Heart right ventricle (tissue), 16 donors: Measurements from ENCODE around the gene C12orf42. TPM values are rescaled to one million over a fixed set of nuclear protein-coding genes. Genes with fewer than 3 reads are reported as not detected.

Experiments
- ATAC-seq, 8 donors: fragments of 200-7000 bp; cut with Tn5 transposase; one replicate each; pipeline ENCODE4 v1.9.1; 2020; ENCODE audit warnings: mild to moderate bottlenecking in 8 of 8, moderate library complexity in 8 of 8, moderate number of reproducible peaks in 1 of 8
- DNase-seq, 2 donors: peaks; one replicate each; pipeline ENCODE4 v3.0.0-alpha.2; 2020
- H3K27ac ChIP-seq, 10 donors: fragments of 200-600 bp; sonication (generic) in 2 of 10; one replicate each; pipeline versions ENCODE4 v1.5.0 to v1.8.0; 2020 to 2022; ENCODE audit warnings: mild to moderate bottlenecking in 3 of 10
- H3K27me3 ChIP-seq, 7 donors: fragments of 200-600 bp; one replicate each; pipeline ENCODE4 v1.8.0; 2021 to 2022; ENCODE audit warnings: mild to moderate bottlenecking in 2 of 7
- H3K36me3 ChIP-seq, 9 donors: fragments of 200-600 bp; sonication (generic) in 1 of 9; one replicate each; pipeline versions ENCODE4 v1.5.0 to v1.8.0; 2020 to 2022; ENCODE audit warnings: mild to moderate bottlenecking in 2 of 9
- H3K4me1 ChIP-seq, 9 donors: fragments of 200-600 bp; sonication (generic) in 1 of 9; one replicate each; pipeline versions ENCODE4 v1.5.0 to v1.8.0; 2020 to 2022; ENCODE audit warnings: mild to moderate bottlenecking in 4 of 9
- H3K4me3 ChIP-seq, 10 donors: fragments of 200-600 bp; sonication (generic) in 2 of 10; one replicate each; pipeline versions ENCODE4 v1.5.0 to v1.8.0; 2020 to 2022; ENCODE audit warnings: mild to moderate bottlenecking in 7 of 10, moderate library complexity in 2 of 10
- H3K9me3 ChIP-seq, 11 donors: fragments of 200-600 bp in 10 of 11; sonication (generic) in 2 of 11; one replicate each; pipeline versions ENCODE4 v1.5.0 to v1.8.0; 2013 to 2022; ENCODE audit warnings: mild to moderate bottlenecking in 2 of 11, control low read depth in 1 of 11, moderate library complexity in 1 of 11
- whole genome bisulfite sequencing, 2 donors: extraction: QIAGEN DNeasy Blood & Tissue Kit; methylation state at CpG; one replicate each; pipeline ENCODE4 v1.1.7; 2013; ENCODE audit warnings: inconsistent platforms in 1 of 2; 5-methylcytosine and 5-hydroxymethylcytosine counted together
- intact Hi-C, 10 donors: fragments of 100-400 bp; cut with DNase I; formaldehyde crosslinking; loops; one replicate each; pipeline versions ENCODE4 v1.11.1 to v1.14.2; 2022
- polyA plus RNA-seq, 2 donors: library from polyadenylated mRNA; stranded (reverse); fragments of 200-250 nt; gene quantifications; one replicate each; pipeline ENCODE4 v1.2.3, GENCODE V29; 2013
- total RNA-seq, 10 donors: library from RNA; stranded (reverse); fragmentation: NEBNext Ultra II Directional in 3 of 10; extraction: Animal tissue kit (Norgen Biotek cat#: 25700) in 3 of 10; gene quantifications; one replicate each; pipeline versions ENCODE4 v1.2.1 to v1.2.4, GENCODE V29; 2021 to 2023
- TF ChIP-seq, protein P1 (sequence below), 9 donors: fragments of 200-600 bp; sonication (generic) in 2 of 9; IDR thresholded peaks; one replicate each; pipeline versions ENCODE4 v1.5.0 to v1.8.0; 2021 to 2022; ENCODE audit warnings: antibody characterized with exemption in 9 of 9, mild to moderate bottlenecking in 5 of 9, moderate library complexity in 1 of 9
- donor health status: Arrhythmogenic right ventricular cardiomyopathy.
- donor health status: ischemic (EF 13 %, LVEDD 7.1; RV severe dilation, severe dysfunction).
- donor health status: healthy with polysubstance abuse.
- donor health status: DM: no; HTN: yes; CAD: no.
- donor health status: DM: no; HTN: no; CAD: no.
- donor health status: ischemic (EF 25% LVEDD 6.9; RV normal size, moderate dysfunction).
- donor health status: ischemic (EF 25% LVEDD 5.7; RV mildly dilated, moderate dysfunction).
- donor health status: healthy.
- donor health status: DM: yes; HTN: yes; CAD: no.
- donor health status: Ischemic cardiomyopathy.
- donor health status: ischemic (EF 35%, LVEDD 5.7; RV mildly dilated, moderate dysfunction).
- donor health status: nonischemic (EF 11% LVEDD 7.7; RV severe dilation, severe dysfunction).
- donor health status: DM: yes; HTN: yes; CAD: no.
- donor health status: PGD.
- donor health status: ischemic (EF 29% LVEDD 5.4; RV normal size, mild dysfunction).
- donor health status: nonischemic (EF 23%, LVEDD 6.1; RV moderate dilation, normal function).

C12orf42 gene
- total and polyA plus RNA-seq, 12 donors, result 0.21 TPM; not detected in 11

- ATAC-seq (no peak), DNase-seq (no peak)
- Histone ChIP-seq H3K36me3 (no peaks in the 10 kb centered on the region), H3K4me1 (no peaks in the 10 kb centered on the region), H3K27me3 (no peaks in the 10 kb centered on the region), H3K9me3 (peaks cover 0 to 11% (median 0%) of the 10 kb centered on the region in 11 donors), H3K4me3 (no peak overlapping the region), H3K27ac (no peak overlapping the region)
- WGBS, 2 donors, result 71 to 78% methylated on average over 1 of the region's 1 CpG
- TF ChIP-seq, protein P1, sequence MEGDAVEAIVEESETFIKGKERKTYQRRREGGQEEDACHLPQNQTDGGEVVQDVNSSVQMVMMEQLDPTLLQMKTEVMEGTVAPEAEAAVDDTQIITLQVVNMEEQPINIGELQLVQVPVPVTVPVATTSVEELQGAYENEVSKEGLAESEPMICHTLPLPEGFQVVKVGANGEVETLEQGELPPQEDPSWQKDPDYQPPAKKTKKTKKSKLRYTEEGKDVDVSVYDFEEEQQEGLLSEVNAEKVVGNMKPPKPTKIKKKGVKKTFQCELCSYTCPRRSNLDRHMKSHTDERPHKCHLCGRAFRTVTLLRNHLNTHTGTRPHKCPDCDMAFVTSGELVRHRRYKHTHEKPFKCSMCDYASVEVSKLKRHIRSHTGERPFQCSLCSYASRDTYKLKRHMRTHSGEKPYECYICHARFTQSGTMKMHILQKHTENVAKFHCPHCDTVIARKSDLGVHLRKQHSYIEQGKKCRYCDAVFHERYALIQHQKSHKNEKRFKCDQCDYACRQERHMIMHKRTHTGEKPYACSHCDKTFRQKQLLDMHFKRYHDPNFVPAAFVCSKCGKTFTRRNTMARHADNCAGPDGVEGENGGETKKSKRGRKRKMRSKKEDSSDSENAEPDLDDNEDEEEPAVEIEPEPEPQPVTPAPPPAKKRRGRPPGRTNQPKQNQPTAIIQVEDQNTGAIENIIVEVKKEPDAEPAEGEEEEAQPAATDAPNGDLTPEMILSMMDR (IDR thresholded peaks at IDR 0.05), result no peak
- intact Hi-C loops, result no loop called here
Observed at GRCh38 chr12:103348935-103349334, 146.8 kb downstream of the C12orf42 start.

GRCh38 chr12:103336940-103337339 is 158.8 kb downstream of the C12orf42 start:
- H3K36me3 ChIP-seq, result no peaks in the 10 kb centered on the region
- DNase-seq, result no peak
- TF ChIP-seq, protein P1 (IDR thresholded peaks at IDR 0.05), result no peak
- ATAC-seq, result no peak
- peaks cover 0 to 20% (median 0%) of the 10 kb centered on the region in 11 donors for H3K9me3 ChIP-seq
- H3K27ac ChIP-seq, result no peak overlapping the region
- intact Hi-C loops, result no loop called here
- H3K4me3 ChIP-seq, result no peak overlapping the region
- no peaks in the 10 kb centered on the region for H3K4me1 ChIP-seq
- H3K27me3 ChIP-seq, result peaks cover 0 to 3% (median 0%) of the 10 kb centered on the region in 7 donors

- H3K27ac ChIP-seq, result no peak overlapping the region
- 69 to 71% methylated on average over 13 of the region's 13 CpGs for WGBS, 2 donors
- intact Hi-C loops, result no loop called here
Observed at GRCh38 chr12:103334466-103334865, 161.3 kb downstream of the C12orf42 start.

DNA sequence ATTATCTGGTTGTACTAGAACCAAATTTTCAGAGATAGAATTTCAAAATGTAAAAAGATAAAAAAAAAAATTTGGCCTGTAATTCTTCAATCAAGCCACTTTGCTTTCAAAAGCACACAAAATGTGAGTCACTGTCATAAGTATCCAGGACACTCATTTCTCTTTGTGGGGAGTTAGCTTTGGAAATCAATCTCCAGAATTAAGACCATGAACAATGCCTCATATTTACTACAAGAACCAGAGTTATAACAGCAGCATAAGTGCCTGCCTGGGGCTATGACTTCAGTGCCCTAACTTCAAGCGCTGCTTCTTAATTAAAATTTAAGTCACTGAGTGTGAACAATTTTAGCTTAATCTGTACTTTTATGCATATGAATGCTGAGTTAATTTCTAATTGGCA is 162.1 kb downstream of the C12orf42 start:
- H3K36me3 ChIP-seq, result no peaks in the 10 kb centered on the region
- no peak overlapping the region for H3K4me3 ChIP-seq
- H3K4me1 ChIP-seq, result no peaks in the 10 kb centered on the region
- H3K27ac ChIP-seq, result no peak overlapping the region
- WGBS, 2 donors, result 83 to 92% methylated on average over 1 of the region's 1 CpG
- intact Hi-C loops, result no loop called here
- peaks cover 0 to 3% (median 0%) of the 10 kb centered on the region in 11 donors for H3K9me3 ChIP-seq
- ATAC-seq (no peak), DNase-seq (no peak)
- H3K27me3 ChIP-seq, result no peaks in the 10 kb centered on the region
- TF ChIP-seq, protein P1 (IDR thresholded peaks at IDR 0.05), result no peak

More at GRCh38 chr12:103334466-103334865, 161.3 kb downstream of the C12orf42 start:
- Histone ChIP-seq H3K4me1 (no peaks in the 10 kb centered on the region), H3K36me3 (no peaks in the 10 kb centered on the region), H3K9me3 (peaks cover 0 to 3% (median 0%) of the 10 kb centered on the region in 11 donors), H3K27me3 (no peaks in the 10 kb centered on the region), H3K4me3 (no peak overlapping the region)
- DNase-seq (no peak), ATAC-seq (no peak)
- TF ChIP-seq, protein P1 (IDR thresholded peaks at IDR 0.05), result no peak
